Heart left ventricle (tissue), 13 donors: Measurements from ENCODE around the gene KRT81.
"Not testable (repeated sequence)": the region's sequence is repeated elsewhere in the genome, so short reads cannot be mapped to it uniquely, and the experiment has no call there.

Source experiments
- POLR2A ChIP-seq, 2 donors: fragments of 450-650 bp; IDR thresholded peaks; one replicate each; pipeline ENCODE4 v1.6.1; 2017; ENCODE audit warnings: antibody characterized with exemption in 2 of 2, mild to moderate bottlenecking in 2 of 2, moderate library complexity in 2 of 2
- TF ChIP-seq, protein P1 (sequence below), 12 donors: fragments of 200-600 bp; sonication (generic) in 4 of 12; IDR thresholded peaks; one replicate each; pipeline versions ENCODE4 v1.5.0 to v1.8.0; 2018 to 2022; ENCODE audit warnings: antibody characterized with exemption in 12 of 12, mild to moderate bottlenecking in 5 of 12
- donor health status: ischemic (EF 13 %, LVEDD 7.1; RV severe dilation, severe dysfunction).
- donor health status: DM: no; HTN: yes; CAD: no.
- donor health status: DM: no; HTN: no; CAD: no.
- donor health status: ischemic (EF 25% LVEDD 6.9; RV normal size, moderate dysfunction).
- donor health status: ischemic (EF 25% LVEDD 5.7; RV mildly dilated, moderate dysfunction).
- donor health status: ischemic (EF 35%, LVEDD 5.7; RV mildly dilated, moderate dysfunction).
- donor health status: nonischemic (EF 11% LVEDD 7.7; RV severe dilation, severe dysfunction).
- donor health status: DM: yes; HTN: yes; CAD: no.
- donor health status: PGD.
- donor health status: ischemic (EF 29% LVEDD 5.4; RV normal size, mild dysfunction).
- donor health status: nonischemic (EF 23%, LVEDD 6.1; RV moderate dilation, normal function).

DNA sequence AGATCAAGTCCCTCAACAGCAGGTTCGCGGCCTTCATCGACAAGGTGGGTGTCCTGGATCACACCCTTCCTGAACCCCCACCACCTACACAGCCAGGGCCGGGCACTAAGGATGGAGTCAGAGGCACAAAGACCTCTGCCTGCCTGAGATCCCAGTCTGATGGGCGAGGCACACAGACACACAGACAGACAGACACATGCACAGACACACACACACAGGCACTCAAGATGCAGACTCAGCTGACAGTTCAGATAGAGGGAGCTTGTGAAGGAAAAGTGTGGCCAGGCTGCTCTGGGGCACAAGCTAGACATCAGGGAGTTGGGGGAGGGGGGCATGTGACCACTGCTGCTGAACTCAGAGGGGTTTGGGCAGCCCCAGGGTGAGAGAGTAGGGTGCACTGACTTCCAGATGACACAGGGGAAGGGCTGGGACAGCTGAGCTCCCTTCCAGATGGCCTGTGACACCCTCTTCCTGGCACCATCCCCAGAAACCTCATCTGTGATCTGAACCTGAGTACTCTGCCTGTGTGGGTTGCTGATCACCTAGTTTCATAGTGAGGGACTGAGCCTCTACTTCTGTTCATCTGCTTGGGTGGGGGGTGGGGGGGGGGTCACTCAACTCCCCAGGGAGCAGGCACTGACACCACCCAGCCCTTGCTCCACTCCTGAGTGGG lies 11.0 kb upstream of the KRT81 start:
- TF ChIP-seq POLR2A (IDR thresholded peaks at IDR 0.05), result not testable (repeated sequence)
- TF ChIP-seq, protein P1, sequence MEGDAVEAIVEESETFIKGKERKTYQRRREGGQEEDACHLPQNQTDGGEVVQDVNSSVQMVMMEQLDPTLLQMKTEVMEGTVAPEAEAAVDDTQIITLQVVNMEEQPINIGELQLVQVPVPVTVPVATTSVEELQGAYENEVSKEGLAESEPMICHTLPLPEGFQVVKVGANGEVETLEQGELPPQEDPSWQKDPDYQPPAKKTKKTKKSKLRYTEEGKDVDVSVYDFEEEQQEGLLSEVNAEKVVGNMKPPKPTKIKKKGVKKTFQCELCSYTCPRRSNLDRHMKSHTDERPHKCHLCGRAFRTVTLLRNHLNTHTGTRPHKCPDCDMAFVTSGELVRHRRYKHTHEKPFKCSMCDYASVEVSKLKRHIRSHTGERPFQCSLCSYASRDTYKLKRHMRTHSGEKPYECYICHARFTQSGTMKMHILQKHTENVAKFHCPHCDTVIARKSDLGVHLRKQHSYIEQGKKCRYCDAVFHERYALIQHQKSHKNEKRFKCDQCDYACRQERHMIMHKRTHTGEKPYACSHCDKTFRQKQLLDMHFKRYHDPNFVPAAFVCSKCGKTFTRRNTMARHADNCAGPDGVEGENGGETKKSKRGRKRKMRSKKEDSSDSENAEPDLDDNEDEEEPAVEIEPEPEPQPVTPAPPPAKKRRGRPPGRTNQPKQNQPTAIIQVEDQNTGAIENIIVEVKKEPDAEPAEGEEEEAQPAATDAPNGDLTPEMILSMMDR (IDR thresholded peaks at IDR 0.05), result not testable (repeated sequence)
